ENCODE data around the gene FRS2. TPM values are rescaled to one million over a fixed set of nuclear protein-coding genes. Genes with fewer than 3 reads are reported as not detected.

Gene FRS2
- total and polyA plus RNA-seq, 10 of the 15 experiments (the other 5 are each of a cell fraction or from before 2014, with no cell fraction given), result 1.1 to 13.1 (median 5.9) TPM

- TF ChIP-seq CREB1 (IDR thresholded peaks at IDR 0.05; ENCODE audit: low read depth) (no peak), YY1 (IDR thresholded peaks at IDR 0.05; ENCODE audit: low read depth, low read length) (no peak), FOXK2 (IDR thresholded peaks at IDR 0.05) (no peak)
Observed at GRCh38 chr12:69492739-69493138, 22.6 kb downstream of the FRS2 start (continued).

- H3K27ac ChIP-seq (ENCODE audit: control insufficient read depth, insufficient read depth), result no peak overlapping the region
- RAD21 ChIA-PET (ENCODE audit: unreplicated experiment), result no interaction called here
- ATAC-seq (no peak), FAIRE-seq (no peak), DNase-seq (ENCODE audit: low read depth, low spot score) (no peak)
- no peak overlapping the region for H3K9ac ChIP-seq (ENCODE audit: control insufficient read depth, insufficient read depth, low read length)
- POLR2A ChIA-PET, result interaction anchor here (1.2 kb wide), 1 partner anchor 11 kb away, joined by 3 read pairs; no protein-coding TSS in a partner anchor
- no peak overlapping the region for H2AFZ ChIP-seq (ENCODE audit: control insufficient read depth, low read depth, low read length)
- peaks cover 34% of the 10 kb centered on the region for H3K79me2 ChIP-seq (ENCODE audit: control insufficient read depth, insufficient read depth, low read length)
- no peaks in the 10 kb centered on the region; the same call in 1 of the 3 replicates for H3K9me3 ChIP-seq (replicated peaks; ENCODE audit: control insufficient read depth, insufficient read depth, low read length)
- in situ Hi-C loops (cut with MboI), result no loop called here
- no peak overlapping the region for H3K4me2 ChIP-seq (ENCODE audit: control insufficient read depth, insufficient read depth)
- CTCF ChIA-PET, result interaction anchor here (0.6 to 1.7 kb wide), 3 partner anchors 11 to 61 kb away, joined by 3 to 5 read pairs (median 4); no protein-coding TSS in a partner anchor
- no peak overlapping the region for H3K4me3 ChIP-seq
- H3K4me1 ChIP-seq (ENCODE audit: control insufficient read depth, insufficient read depth, low read length), result no peaks in the 10 kb centered on the region
- no TSS peak for BruUV-seq (replicated peaks)
- SMC1A ChIA-PET (ENCODE audit: uncharacterized antibody, unreplicated experiment), result interaction anchor here (1.0 to 1.4 kb wide), 3 partner anchors 11 to 22 kb away, joined by 3 to 4 read pairs (median 3); no protein-coding TSS in a partner anchor
- no peaks in the 10 kb centered on the region for H4K20me1 ChIP-seq (ENCODE audit: control insufficient read depth, insufficient read depth)
- WGBS (ENCODE audit: insufficient coverage, insufficient replicate concordance, low lambda C conversion rate, missing lambda C conversion rate), result 67% methylated on average over 3 of the region's 3 CpGs
- no peaks in the 10 kb centered on the region for H3K36me3 ChIP-seq (ENCODE audit: control insufficient read depth in 2 of 2, insufficient read depth in 2 of 2, low read length in 1 of 2)
- no peaks in the 10 kb centered on the region for H3K27me3 ChIP-seq (replicated peaks in 1 of 2; ENCODE audit: control insufficient read depth in 2 of 2, insufficient read depth in 2 of 2, low read length in 1 of 2)
- no peak for TF ChIP-seq MAX (IDR thresholded peaks at IDR 0.05; ENCODE audit: low read depth, low read length)
- no peak for TF ChIP-seq SMAD1 (IDR thresholded peaks at IDR 0.05; ENCODE audit: low read depth, partially characterized antibody)
- TF ChIP-seq POLR2AphosphoS2 (IDR thresholded peaks at IDR 0.05; ENCODE audit: low read depth, low read length), result no peak
- TF ChIP-seq E2F4 (IDR thresholded peaks at IDR 0.05; ENCODE audit: low read depth, low read length), result no peak
- no peak for TF ChIP-seq TCF7 (IDR thresholded peaks at IDR 0.05; ENCODE audit: borderline replicate concordance)
- TF ChIP-seq TAF1 (IDR thresholded peaks at IDR 0.05; ENCODE audit: borderline replicate concordance, low read depth, low read length), result no peak
- intact Hi-C loops (cut with micrococcal nuclease; ENCODE audit: unreplicated experiment), result no loop called here
Observed at GRCh38 chr12:69495071-69495470, 24.9 kb downstream of the FRS2 start.

Measured in GM12878 (cell line).